Lower leg skin (tissue), 4 donors: ENCODE measurements around the gene CCDC182. TPM values are rescaled to one million over a fixed set of nuclear protein-coding genes. Genes with fewer than 3 reads are reported as not detected.
A peak's percentile ranks its signal among the peaks of the same experiment; 100 is the strongest.

ENCODE experiments used
- DNase-seq, 2 donors: peaks; one replicate each; pipeline ENCODE4 v3.0.0-alpha.2; 2019; ENCODE audit warnings: low spot score in 2 of 2
- H3K4me3 ChIP-seq: fragments of 200-600 bp; sonication (generic); 2 replicates; pipeline ENCODE4 v1.5.1; 2017; ENCODE audit warnings: mild to moderate bottlenecking, low read depth; ENCODE audit not compliant: poor library complexity, severe bottlenecking
- POLR2A ChIP-seq, 2 donors: fragments of 450-650 bp; IDR thresholded peaks; one replicate each; pipeline ENCODE4 v1.6.1; 2016 to 2017; ENCODE audit warnings: antibody characterized with exemption in 2 of 2, mild to moderate bottlenecking in 1 of 2, moderate library complexity in 1 of 2
- WGBS, 2 donors: methylation state at CpG; one replicate each; pipeline ENCODE4 v1.1.5; 2018; 5-methylcytosine and 5-hydroxymethylcytosine counted together
- intact Hi-C: fragments of 100-400 bp; cut with DNase I; formaldehyde crosslinking; loops from one replicate; pipeline ENCODE4 v1.15.0; 2023; ENCODE audit warnings: low total_unique reads
- total RNA-seq, 4 donors: library from RNA; depleted of rRNA; stranded (reverse); fragments of >200 nt; gene quantifications; one replicate each; pipeline ENCODE4 v1.1.0, GENCODE V29; 2016
- TF ChIP-seq, protein P1 (sequence below), 3 donors: fragments of 450-650 bp; IDR thresholded peaks; one replicate each; pipeline ENCODE4 v1.5.1; 2016; ENCODE audit warnings: antibody characterized with exemption in 3 of 3, mild to moderate bottlenecking in 3 of 3, moderate library complexity in 2 of 3

Gene CCDC182
- total RNA-seq, 4 donors from 2014 or later: not detected

DNA sequence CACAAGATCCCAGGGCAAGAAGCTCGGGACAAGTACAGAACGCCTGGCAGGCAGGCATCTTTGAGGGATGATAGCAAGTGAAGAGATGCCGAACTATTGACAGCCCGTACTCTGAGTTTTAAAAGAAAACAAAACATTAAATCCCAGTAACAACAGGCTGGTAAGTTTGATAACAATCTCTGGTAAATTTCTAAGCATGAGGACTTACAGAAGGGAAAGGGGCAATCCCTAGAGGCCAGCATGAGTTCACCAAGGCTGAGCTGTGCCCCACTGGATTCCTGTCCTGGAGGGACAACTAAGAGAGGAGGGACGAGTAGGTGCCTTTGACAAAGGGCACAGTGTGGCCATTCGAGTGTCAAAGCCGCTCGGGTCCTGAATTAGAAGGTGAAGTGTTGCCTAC is 26.2 kb downstream of the CCDC182 start:
- 81 to 85% methylated on average over 8 of the region's 8 CpGs for WGBS, 2 donors
- no peak for TF ChIP-seq POLR2A (IDR thresholded peaks at IDR 0.05)
- TF ChIP-seq, protein P1, sequence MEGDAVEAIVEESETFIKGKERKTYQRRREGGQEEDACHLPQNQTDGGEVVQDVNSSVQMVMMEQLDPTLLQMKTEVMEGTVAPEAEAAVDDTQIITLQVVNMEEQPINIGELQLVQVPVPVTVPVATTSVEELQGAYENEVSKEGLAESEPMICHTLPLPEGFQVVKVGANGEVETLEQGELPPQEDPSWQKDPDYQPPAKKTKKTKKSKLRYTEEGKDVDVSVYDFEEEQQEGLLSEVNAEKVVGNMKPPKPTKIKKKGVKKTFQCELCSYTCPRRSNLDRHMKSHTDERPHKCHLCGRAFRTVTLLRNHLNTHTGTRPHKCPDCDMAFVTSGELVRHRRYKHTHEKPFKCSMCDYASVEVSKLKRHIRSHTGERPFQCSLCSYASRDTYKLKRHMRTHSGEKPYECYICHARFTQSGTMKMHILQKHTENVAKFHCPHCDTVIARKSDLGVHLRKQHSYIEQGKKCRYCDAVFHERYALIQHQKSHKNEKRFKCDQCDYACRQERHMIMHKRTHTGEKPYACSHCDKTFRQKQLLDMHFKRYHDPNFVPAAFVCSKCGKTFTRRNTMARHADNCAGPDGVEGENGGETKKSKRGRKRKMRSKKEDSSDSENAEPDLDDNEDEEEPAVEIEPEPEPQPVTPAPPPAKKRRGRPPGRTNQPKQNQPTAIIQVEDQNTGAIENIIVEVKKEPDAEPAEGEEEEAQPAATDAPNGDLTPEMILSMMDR (IDR thresholded peaks at IDR 0.05): no peak
- no peak overlapping the region for H3K4me3 ChIP-seq
- DNase-seq: peak in 1 of 2 donors; percentile 39
- intact Hi-C loops: no loop called here

GRCh38 chr17:57715981-57716380 is 29.1 kb downstream of the CCDC182 start:
- no peak overlapping the region for H3K4me3 ChIP-seq
- TF ChIP-seq, protein P1 (IDR thresholded peaks at IDR 0.05): no peak
- no peak for TF ChIP-seq POLR2A (IDR thresholded peaks at IDR 0.05)
- DNase-seq: no peak
- 89 to 100% methylated on average over 1 of the region's 1 CpG for WGBS, 2 donors
- intact Hi-C loops: no loop called here

GRCh38 chr17:57714665-57715180 is 30.4 kb downstream of the CCDC182 start:
- no peak overlapping the region for H3K4me3 ChIP-seq
- 27 to 40% methylated on average over 7 of the region's 7 CpGs for WGBS, 2 donors
- TF ChIP-seq, protein P1 (IDR thresholded peaks at IDR 0.05): no peak
- no peak for TF ChIP-seq POLR2A (IDR thresholded peaks at IDR 0.05)
- no peak for DNase-seq
- intact Hi-C loops: no loop called here

- TF ChIP-seq POLR2A (IDR thresholded peaks at IDR 0.05): no peak
- TF ChIP-seq, protein P1 (IDR thresholded peaks at IDR 0.05): no peak
- DNase-seq: no peak
- 88 to 91% methylated on average over 7 of the region's 7 CpGs for WGBS, 2 donors
- intact Hi-C loops: no loop called here
- no peak overlapping the region for H3K4me3 ChIP-seq
Observed at GRCh38 chr17:57713140-57713539, 32.0 kb downstream of the CCDC182 start.

GRCh38 chr17:57708410-57708809 is 36.7 kb downstream of the CCDC182 start:
- intact Hi-C loops: no loop called here
- no peak for DNase-seq
- no peak overlapping the region for H3K4me3 ChIP-seq
- 49 to 57% methylated on average over 2 of the region's 2 CpGs for WGBS, 2 donors
- no peak for TF ChIP-seq POLR2A (IDR thresholded peaks at IDR 0.05)
- TF ChIP-seq, protein P1 (IDR thresholded peaks at IDR 0.05): no peak

- TF ChIP-seq POLR2A (IDR thresholded peaks at IDR 0.05): no peak
- TF ChIP-seq, protein P1 (IDR thresholded peaks at IDR 0.05): no peak
- intact Hi-C loops: no loop called here
- H3K4me3 ChIP-seq: no peak overlapping the region
- DNase-seq: no peak
- WGBS, 2 donors: 32 to 40% methylated on average over 6 of the region's 6 CpGs
Observed at GRCh38 chr17:57707892-57708291, 37.2 kb downstream of the CCDC182 start.
